GM12878 (cell line): ENCODE data around the gene SDK2.

Experiments used
- EP300 ChIP-seq, 2 experiments: fragments of 150-350 bp in 1 of 2; IDR thresholded peaks; 2 replicates each; pipeline ENCODE4 v1.6.1; 2011 to 2012; ENCODE audit warnings: low read depth in 2 of 2, low read length in 2 of 2, borderline replicate concordance in 1 of 2, improper control_type of control experiment in 1 of 2, inconsistent platforms in 1 of 2; ENCODE audit not compliant: control insufficient read depth in 1 of 2
- LARP7 ChIP-seq: fragments of 450-650 bp; IDR thresholded peaks from 2 replicates; pipeline ENCODE4 v1.6.1; 2017; ENCODE audit warnings: mild to moderate bottlenecking

GRCh38 chr17:73338050-73338521, 306.2 kb downstream of the SDK2 start:
- no peak for TF ChIP-seq LARP7
- TF ChIP-seq EP300 (IDR thresholded peaks at IDR 0.05; ENCODE audit: borderline replicate concordance in 1 of 2, control insufficient read depth in 1 of 2, low read depth in 2 of 2, low read length in 2 of 2), result no peak
